Activated T-helper 17 cell treated with anti-CD3 and anti-CD28 coated beads, Interleukin-2, amount 50 U/mL, for 72 hours (primary cell): ENCODE measurements around the gene ECHS1. TPM values are rescaled to one million over a fixed set of nuclear protein-coding genes. Genes with fewer than 3 reads are reported as not detected.
"Not testable (repeated sequence)": the region's sequence is repeated elsewhere in the genome, so short reads cannot be mapped to it uniquely, and the experiment has no call there.

ENCODE experiments used
- ATAC-seq: fragments of 150-1000 bp; cut with Tn5 transposase; replicated peaks from 2 replicates; pipeline ENCODE4 v1.10.0; 2021; ENCODE audit warnings: mild to moderate bottlenecking, moderate library complexity
- H3K27ac Mint-ChIP-seq: one replicate; pipeline ENCODE4 v1.8.0; 2022; ENCODE audit warnings: mixed read lengths
- H3K27me3 Mint-ChIP-seq: one replicate; pipeline ENCODE4 v1.8.0; 2022; ENCODE audit warnings: mixed read lengths
- H3K36me3 Mint-ChIP-seq: one replicate; pipeline ENCODE4 v1.8.0; 2022; ENCODE audit warnings: low read depth, mild to moderate bottlenecking, mixed read lengths
- H3K4me1 Mint-ChIP-seq: one replicate; pipeline ENCODE4 v1.8.0; 2022; ENCODE audit warnings: mixed read lengths
- H3K4me3 Mint-ChIP-seq: one replicate; pipeline ENCODE4 v1.8.0; 2022; ENCODE audit warnings: mild to moderate bottlenecking, mixed read lengths
- H3K9me3 Mint-ChIP-seq: one replicate; pipeline ENCODE4 v1.8.0; 2022; ENCODE audit warnings: mixed read lengths
- total RNA-seq, 2 donors: library from RNA; stranded (reverse); gene quantifications; one replicate each; pipeline ENCODE4 v1.2.3, GENCODE V29; 2022

The ECHS1 gene
- total RNA-seq: 10 to 100 TPM; 61.3 to 73.8 TPM

GRCh38 chr10:133373174-133374090 is at the start of gene ECHS1:
TSS of gene ECHS1 (minus strand) at chr10:133373354. CDS start at chr10:133373333, 21 bp downstream.
- Mint-ChIP-seq H3K4me3 (peak within 1 kb of the TSS; percentile 87), H3K9me3 (no peaks in the 10 kb centered on the region), H3K27ac (peak within 1 kb of the TSS; percentile 86), H3K4me1 (peaks cover 5% of the 10 kb centered on the region), H3K27me3 (no peaks in the 10 kb centered on the region), H3K36me3 (peaks cover 22% of the 10 kb centered on the region)
- peak; percentile 99 for ATAC-seq

- peak overlapping the region; percentile 12 for H3K4me3 Mint-ChIP-seq
- no peak for ATAC-seq
- no peaks in the 10 kb centered on the region for H3K27me3 Mint-ChIP-seq
- H3K36me3 Mint-ChIP-seq: peaks cover 34% of the 10 kb centered on the region
- no peak overlapping the region for H3K27ac Mint-ChIP-seq
- no peaks in the 10 kb centered on the region for H3K9me3 Mint-ChIP-seq
- peaks cover 3% of the 10 kb centered on the region for H3K4me1 Mint-ChIP-seq
Observed at GRCh38 chr10:133422223-133422806, 49.2 kb upstream of the ECHS1 start.

- H3K4me3 Mint-ChIP-seq: no peak overlapping the region
- peaks cover 3% of the 10 kb centered on the region for H3K4me1 Mint-ChIP-seq
- H3K27ac Mint-ChIP-seq: no peak overlapping the region
- peaks cover 34% of the 10 kb centered on the region for H3K36me3 Mint-ChIP-seq
- no peaks in the 10 kb centered on the region for H3K27me3 Mint-ChIP-seq
- no peaks in the 10 kb centered on the region for H3K9me3 Mint-ChIP-seq
- ATAC-seq: no peak
Observed at GRCh38 chr10:133421336-133422222, 48.4 kb upstream of the ECHS1 start.

GRCh38 chr10:133420579-133420978 is 47.4 kb upstream of the ECHS1 start:
- H3K4me3 Mint-ChIP-seq: no peak overlapping the region
- H3K27me3 Mint-ChIP-seq: no peaks in the 10 kb centered on the region
- no peaks in the 10 kb centered on the region for H3K9me3 Mint-ChIP-seq
- no peak overlapping the region for H3K27ac Mint-ChIP-seq
- H3K36me3 Mint-ChIP-seq: peaks cover 43% of the 10 kb centered on the region
- ATAC-seq: no peak
- H3K4me1 Mint-ChIP-seq: peaks cover 5% of the 10 kb centered on the region

DNA sequence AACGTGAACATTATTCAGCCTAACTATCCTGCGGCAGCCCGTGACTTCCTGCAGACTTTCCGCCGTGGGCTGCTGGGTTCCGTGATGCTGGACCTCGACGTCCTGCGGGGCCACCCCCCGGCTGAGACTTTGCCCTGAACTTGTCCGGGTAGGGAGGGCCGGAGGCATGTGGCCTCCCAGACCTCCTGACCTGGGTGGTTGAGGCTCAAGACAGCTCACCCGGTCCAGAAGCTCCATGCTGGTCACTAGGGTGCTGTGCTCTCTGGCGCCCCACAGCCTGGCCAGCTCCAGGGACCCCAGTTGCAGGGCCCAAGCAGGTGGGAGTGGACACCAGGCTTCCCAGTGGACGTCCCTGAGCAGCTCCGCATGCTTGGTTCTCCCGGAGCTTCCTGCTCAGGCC is 46.9 kb upstream of the ECHS1 start:
- peaks cover 8% of the 10 kb centered on the region for H3K4me1 Mint-ChIP-seq
- H3K27ac Mint-ChIP-seq: no peak overlapping the region
- no peak for ATAC-seq
- H3K4me3 Mint-ChIP-seq: no peak overlapping the region
- H3K36me3 Mint-ChIP-seq: peaks cover 48% of the 10 kb centered on the region
- no peaks in the 10 kb centered on the region for H3K9me3 Mint-ChIP-seq
- no peaks in the 10 kb centered on the region for H3K27me3 Mint-ChIP-seq

DNA sequence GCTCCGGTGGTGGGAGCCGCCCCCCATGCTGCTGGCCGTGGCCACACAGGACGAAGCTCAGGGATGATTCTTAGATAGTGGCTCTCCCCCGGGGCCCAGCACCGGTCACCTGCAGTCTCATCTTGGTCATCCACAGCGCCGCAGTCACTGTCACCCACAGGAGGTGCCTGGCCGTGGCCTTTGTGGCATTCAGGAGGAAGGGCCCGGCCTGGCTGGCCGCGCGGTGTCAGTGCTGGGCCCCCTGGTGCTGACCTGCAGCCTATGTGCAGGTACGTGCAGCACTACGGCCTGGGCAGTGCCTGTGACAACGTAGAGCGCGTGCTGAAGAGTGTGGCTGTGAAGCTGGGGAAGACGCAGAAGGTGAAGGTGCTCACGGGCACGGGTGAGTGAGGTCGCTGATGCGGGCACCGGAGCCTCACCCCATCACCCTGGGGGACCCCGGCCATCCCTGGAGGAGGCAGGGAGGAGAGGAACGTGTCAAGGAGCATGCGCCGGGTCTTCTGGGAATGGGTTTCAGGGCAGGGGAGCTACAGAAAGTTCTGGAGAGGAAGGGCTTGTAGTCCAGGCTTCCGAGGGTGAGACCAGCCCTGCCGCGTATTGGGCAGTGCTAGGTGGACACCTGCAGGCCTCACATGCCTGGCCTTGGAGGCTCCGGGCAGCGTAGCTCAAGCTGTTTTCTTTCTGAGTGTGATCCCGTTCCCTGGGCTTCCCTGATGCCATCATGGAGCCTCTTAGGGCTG is 46.2 kb upstream of the ECHS1 start:
- no peak overlapping the region for H3K27ac Mint-ChIP-seq

DNA sequence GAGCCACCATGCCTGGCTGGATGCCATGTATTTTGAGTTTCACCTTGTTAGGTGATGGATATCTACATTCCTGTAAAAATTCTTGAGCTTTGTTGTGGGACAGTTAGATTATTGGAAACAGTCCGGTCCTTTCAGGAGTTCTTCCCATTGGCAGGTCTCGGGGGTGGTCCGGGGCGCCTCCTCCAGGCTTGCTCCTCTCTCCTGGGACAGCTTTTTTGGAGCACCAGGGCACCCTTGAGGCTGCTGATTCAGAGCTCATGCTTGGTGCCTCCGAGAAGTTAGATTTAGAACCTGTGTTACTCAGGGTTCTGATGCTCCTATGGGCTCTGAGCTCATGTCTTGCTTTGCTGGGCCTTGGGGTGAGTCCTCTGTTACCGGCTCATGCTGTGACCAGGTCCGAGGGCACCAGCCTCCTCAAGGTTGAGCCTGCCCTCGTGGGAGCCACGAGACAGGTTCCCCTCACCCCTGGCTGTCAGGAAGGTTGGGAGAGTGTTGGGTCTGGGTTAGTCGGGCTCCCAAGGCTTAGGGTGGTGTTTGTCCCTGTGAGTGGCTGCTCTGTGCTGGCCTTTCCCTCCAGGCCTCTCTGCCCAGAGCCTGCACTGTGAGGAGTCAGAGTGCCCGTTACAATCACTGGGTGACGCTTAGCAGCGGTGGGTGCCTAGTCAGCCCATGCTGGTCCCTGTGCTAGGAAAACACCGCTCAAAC is 45.3 kb upstream of the ECHS1 start:
- H3K9me3 Mint-ChIP-seq: no peaks in the 10 kb centered on the region
- ATAC-seq: no peak
- H3K4me1 Mint-ChIP-seq: peaks cover 8% of the 10 kb centered on the region
- H3K4me3 Mint-ChIP-seq: no peak overlapping the region
- H3K36me3 Mint-ChIP-seq: peaks cover 63% of the 10 kb centered on the region
- H3K27ac Mint-ChIP-seq: no peak overlapping the region
- no peaks in the 10 kb centered on the region for H3K27me3 Mint-ChIP-seq

More for the DNA sequence above, 46.2 kb upstream of the ECHS1 start:
- Mint-ChIP-seq H3K4me1 (peaks cover 8% of the 10 kb centered on the region), H3K36me3 (peaks cover 55% of the 10 kb centered on the region), H3K27me3 (no peaks in the 10 kb centered on the region), H3K4me3 (no peak overlapping the region), H3K9me3 (no peaks in the 10 kb centered on the region)
- no peak for ATAC-seq

DNA sequence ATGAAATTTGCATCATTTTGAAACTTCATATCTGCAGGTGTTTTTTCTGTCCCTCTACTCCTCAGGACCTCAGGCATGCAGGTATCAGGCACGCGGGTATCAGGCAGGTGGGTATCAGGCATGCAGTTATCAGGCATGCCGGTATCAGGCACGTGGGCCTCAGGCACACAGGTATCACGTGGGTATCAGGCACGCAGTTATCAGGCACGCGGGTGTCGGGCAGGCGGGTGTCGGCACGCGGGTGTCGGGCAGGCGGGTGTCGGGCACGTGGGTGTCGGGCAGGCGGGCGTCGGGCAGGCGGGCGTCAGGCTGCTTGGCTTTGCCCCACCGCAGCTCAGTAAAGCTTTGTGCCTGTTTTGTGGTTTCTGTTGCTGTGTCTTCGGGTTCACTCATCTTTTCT is 42.6 kb upstream of the ECHS1 start:
- Mint-ChIP-seq H3K27me3 (no peaks in the 10 kb centered on the region), H3K4me1 (peaks cover 8% of the 10 kb centered on the region), H3K4me3 (no peak overlapping the region), H3K27ac (no peak overlapping the region), H3K9me3 (peaks cover 6% of the 10 kb centered on the region), H3K36me3 (peaks cover 81% of the 10 kb centered on the region)
- no peak for ATAC-seq

GRCh38 chr10:133414401-133414800 is 41.2 kb upstream of the ECHS1 start:
- H3K9me3 Mint-ChIP-seq, H3K4me1 Mint-ChIP-seq, H3K27me3 Mint-ChIP-seq, H3K4me3 Mint-ChIP-seq, H3K27ac Mint-ChIP-seq, ATAC-seq: not testable (repeated sequence)
- peaks cover 83% of the 10 kb centered on the region for H3K36me3 Mint-ChIP-seq

DNA sequence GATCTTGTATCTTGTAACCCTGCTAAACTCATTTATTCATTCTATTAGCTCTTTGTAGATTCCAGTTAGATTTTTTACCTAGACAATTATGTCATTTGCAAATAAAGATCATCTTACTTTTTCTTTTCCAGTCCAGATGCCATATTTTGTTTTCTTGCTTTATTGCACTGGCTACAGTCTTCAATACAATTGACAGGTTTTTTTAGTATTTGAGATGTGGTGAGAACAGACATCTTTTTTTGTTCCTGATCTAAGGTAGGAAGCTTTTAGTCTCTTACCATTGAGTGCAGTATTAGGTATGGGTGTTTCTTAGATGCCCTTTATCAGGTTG is 39.2 kb upstream of the ECHS1 start:
- no peak overlapping the region for H3K4me3 Mint-ChIP-seq
- H3K36me3 Mint-ChIP-seq: peaks cover 90% of the 10 kb centered on the region
- H3K4me1 Mint-ChIP-seq: peaks cover 14% of the 10 kb centered on the region
- no peak for ATAC-seq
- H3K27ac Mint-ChIP-seq: no peak overlapping the region
- peaks cover 6% of the 10 kb centered on the region for H3K9me3 Mint-ChIP-seq
- H3K27me3 Mint-ChIP-seq: no peaks in the 10 kb centered on the region

GRCh38 chr10:133411523-133412380 is 38.6 kb upstream of the ECHS1 start:
- peaks cover 96% of the 10 kb centered on the region for H3K36me3 Mint-ChIP-seq
- no peak overlapping the region for H3K4me3 Mint-ChIP-seq
- no peak overlapping the region for H3K27ac Mint-ChIP-seq
- no peak for ATAC-seq
- peaks cover 18% of the 10 kb centered on the region for H3K4me1 Mint-ChIP-seq
- H3K27me3 Mint-ChIP-seq: no peaks in the 10 kb centered on the region
- peaks cover 6% of the 10 kb centered on the region for H3K9me3 Mint-ChIP-seq

DNA sequence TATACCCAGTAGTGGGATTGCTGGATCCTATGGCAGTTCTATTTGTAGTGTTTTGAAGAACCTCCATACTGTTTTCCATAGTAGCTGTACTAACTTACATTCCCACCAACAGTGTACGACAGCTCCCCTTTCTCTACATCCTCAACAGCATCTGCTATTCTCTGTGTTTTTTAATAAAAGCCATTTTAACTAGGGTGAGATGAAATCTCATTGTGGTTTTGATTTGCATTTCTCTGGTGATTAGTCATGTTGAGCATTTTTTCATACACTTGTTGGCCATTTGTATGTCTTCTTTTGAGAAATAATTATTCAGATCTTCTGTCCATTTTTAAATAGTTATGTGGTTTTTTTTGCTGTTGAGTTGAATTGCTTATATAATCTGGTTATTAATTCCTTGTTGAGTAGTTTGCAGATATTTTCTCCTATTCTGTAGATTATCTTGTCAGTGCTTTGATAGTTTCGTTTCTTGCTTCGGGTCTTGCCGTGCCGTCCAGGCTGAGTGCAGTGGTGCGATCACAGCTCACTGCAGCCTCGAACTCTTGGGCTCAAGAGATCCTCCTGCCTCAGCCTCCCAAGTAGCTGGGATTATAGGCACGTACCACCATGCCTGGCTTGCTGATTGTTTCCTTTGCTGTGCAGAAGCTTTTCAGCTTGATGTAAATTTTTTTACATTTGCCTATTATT is 32.8 kb upstream of the ECHS1 start:
- H3K4me3 Mint-ChIP-seq: peak overlapping the region; percentile 19
- H3K4me1 Mint-ChIP-seq: peaks cover 29% of the 10 kb centered on the region
- H3K27ac Mint-ChIP-seq: peak overlapping the region; percentile 2
- H3K9me3 Mint-ChIP-seq: no peaks in the 10 kb centered on the region
- peak; percentile 60 for ATAC-seq
- H3K27me3 Mint-ChIP-seq: no peaks in the 10 kb centered on the region
- H3K36me3 Mint-ChIP-seq: peaks cover 97% of the 10 kb centered on the region
